LHCN-M2 (cell line): Measurements from ENCODE around the gene KMT5B. TPM values are rescaled to one million over a fixed set of nuclear protein-coding genes. Genes with fewer than 3 reads are reported as not detected.

Source experiments
- DNase-seq: peaks from one replicate; pipeline ENCODE4 v3.0.0-alpha.2; 2012; ENCODE audit warnings: low read depth
- total RNA-seq: library from RNA; depleted of rRNA; stranded (reverse); fragments of >200 nt; gene quantifications from 2 replicates; pipeline ENCODE4 v1.2.3, GENCODE V29; 2014

The KMT5B gene
- total RNA-seq, 1 experiment from 2014 or later, result 19.0 TPM

DNA sequence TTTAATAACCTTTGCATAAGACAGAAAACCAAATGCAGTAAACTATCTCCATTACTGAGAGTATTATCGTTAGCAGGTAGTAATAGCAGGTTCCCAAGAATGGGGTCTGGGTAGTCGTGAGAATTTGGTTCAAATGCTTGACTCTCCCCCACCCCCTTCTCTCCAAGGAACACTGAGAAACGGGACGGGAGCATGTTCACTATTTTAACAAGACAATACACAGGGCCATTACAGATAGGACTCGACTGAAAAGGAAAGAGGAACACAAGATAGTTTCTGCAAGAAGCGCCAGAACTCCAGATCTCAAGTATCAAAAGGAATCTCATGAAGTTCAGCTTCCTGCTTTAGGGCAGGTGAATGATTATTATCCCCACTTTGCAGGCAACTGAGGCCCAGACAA, 27.0 kb downstream of the KMT5B start:
- no peak for DNase-seq

GRCh38 chr11:68181719-68182451, 31.2 kb downstream of the KMT5B start:
- no peak for DNase-seq

- DNase-seq, result no peak
Measured at GRCh38 chr11:68179847-68180246, 33.2 kb downstream of the KMT5B start.

DNA sequence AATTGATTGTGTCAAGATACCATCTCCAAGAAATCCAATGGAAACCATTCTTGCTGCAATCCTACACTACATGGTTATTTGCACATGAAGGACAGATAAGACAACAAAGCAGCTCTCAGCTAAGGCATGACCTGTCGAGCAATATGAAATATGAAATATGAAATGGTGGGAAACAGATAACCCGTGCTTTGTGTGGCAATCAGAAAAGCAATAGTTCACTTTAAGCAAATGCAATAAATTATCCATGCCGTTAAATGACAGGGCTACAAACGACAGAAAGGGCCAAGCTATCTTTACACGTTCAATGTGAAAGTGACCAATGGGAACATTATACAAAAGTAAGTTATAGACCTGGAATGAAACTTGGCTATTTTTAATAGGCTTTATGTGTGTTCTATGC, 35.2 kb downstream of the KMT5B start:
- DNase-seq, result no peak

GRCh38 chr11:68173926-68174325, 39.2 kb downstream of the KMT5B start:
- DNase-seq, result no peak

- no peak for DNase-seq
Measured at GRCh38 chr11:68169442-68169841, 43.7 kb downstream of the KMT5B start.

GRCh38 chr11:68168694-68169093, 44.4 kb downstream of the KMT5B start:
- no peak for DNase-seq

DNA sequence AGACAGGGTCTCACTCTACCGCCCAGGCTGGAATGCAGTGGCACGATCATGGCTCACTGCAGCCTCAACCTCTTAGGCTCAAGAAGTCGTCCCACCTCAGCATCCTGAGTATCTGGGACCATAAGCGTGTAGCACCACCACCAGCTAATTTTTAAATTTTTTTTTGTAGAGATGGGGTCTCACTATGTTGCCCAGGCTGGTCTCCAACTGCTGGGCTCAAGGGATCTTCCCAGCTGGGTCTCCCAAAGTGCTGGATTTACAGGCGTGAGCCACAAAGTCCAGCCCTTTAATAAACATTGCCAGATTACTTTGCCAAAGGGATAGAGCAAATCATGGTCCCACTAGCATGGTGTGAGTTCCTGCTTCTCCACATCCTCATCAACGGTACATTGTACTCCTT, 45.6 kb downstream of the KMT5B start:
- no peak for DNase-seq

GRCh38 chr11:68166969-68167368, 46.1 kb downstream of the KMT5B start:
- DNase-seq, result no peak

GRCh38 chr11:68165601-68166000, 47.5 kb downstream of the KMT5B start:
- no peak for DNase-seq

DNA sequence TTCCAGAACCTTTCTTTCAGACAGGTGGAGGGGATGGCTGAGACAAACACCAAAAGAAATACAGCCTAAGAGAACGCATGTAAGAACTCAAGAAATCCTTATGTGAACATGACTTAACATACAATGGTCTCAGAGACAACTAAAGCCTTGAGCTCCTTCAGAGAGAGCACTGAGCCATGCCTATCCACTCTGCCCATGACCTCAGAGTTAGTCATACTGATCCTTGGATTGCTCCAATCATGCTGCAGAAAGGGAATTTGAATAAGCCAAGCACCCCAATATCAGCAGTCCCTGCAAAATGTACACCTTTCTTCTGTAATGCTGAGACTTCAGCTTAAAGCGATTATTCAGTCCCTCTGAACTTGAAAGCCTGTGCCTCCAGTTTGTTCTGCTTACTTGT, 48.7 kb downstream of the KMT5B start:
- DNase-seq, result peak; percentile 56

GRCh38 chr11:68163691-68164090, 49.4 kb downstream of the KMT5B start:
- no peak for DNase-seq

GRCh38 chr11:68160100-68160695, 52.9 kb downstream of the KMT5B start:
- peak; percentile 5 for DNase-seq

GRCh38 chr11:68159665-68160064, 53.4 kb downstream of the KMT5B start:
- DNase-seq, result no peak

GRCh38 chr11:68159161-68159560, 53.9 kb downstream of the KMT5B start:
- no peak for DNase-seq

DNA sequence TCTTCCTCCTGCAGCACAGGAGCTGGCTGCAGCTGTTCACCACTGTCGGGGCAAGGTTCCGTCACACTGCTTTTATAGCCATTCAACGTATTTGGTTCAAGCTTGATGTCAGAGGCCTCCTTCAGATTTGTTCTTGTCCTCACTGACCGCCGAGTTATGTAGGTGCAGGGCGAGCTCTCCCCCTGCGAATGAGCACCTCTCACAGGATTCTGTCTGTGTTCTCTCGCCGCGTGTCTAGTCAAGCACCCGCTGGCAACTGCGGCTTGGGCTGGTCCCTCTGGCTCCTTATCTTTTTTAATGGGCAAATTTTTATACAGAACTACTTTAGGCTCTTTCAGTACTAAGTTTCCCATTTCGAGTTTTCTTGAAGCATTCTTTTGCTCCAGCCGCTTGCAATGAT, 54.5 kb downstream of the KMT5B start:
- DNase-seq, result no peak

GRCh38 chr11:68153742-68154141, 59.4 kb downstream of the KMT5B start:
- DNase-seq, result no peak

DNA sequence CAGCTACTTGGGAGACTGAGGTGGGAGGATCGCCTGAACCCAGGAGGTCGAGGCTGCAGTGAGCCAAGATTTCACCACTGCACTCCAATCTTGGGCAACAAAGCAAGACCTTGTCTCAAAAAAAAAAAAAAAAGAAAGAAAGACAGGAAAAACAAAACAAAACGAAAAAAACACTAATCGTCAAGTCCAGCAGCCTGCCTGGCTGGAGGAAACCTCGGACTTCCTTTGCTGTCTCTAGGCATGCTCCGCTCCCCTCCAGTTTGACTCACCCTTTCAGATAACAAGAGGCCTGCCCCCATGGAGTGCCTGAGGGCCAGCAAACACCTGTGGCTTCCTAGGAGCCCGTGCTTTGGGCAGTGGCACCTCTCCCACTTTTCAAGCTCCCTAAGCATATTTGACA, 63.1 kb downstream of the KMT5B start:
- DNase-seq, result no peak

DNA sequence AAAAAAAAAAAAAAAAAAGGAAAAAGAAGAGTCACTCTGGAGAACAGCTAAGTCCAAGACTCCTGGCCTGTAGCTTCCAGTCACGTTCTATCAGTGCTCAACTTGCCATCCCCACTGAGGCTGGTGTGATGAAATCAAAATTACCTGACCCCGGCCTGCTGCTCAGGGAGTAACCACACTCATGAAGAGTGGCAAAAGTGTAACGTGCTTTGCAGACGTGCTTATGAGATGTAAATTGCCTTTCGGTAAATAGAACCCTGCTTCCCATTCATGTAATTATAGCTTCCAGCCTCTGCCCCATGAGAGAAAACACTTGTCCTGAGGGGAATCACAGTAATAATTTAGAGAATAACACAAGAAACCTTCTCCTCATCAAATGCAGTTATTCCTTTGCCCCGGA, 63.7 kb downstream of the KMT5B start:
- no peak for DNase-seq

DNA sequence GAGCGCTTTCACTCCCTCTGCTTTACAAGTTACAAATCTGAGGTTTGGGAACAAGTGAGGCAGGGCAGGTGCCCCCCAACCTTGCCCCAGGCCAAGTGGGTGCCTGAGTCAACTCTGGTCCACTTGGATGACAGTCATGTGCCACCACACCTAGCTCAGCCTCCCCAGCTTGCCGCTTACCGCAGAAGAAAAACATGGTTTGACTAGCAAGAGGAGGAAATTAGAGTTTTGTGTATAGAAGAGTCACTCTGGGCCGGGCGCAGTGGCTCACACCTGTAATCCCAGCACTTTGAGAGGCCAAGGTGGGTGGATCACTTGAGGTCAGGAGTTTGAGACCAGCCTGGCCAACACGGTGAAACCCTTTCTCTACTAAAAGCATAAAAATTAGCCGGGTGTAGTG, 64.2 kb downstream of the KMT5B start:
- no peak for DNase-seq

GRCh38 chr11:68148071-68148805, 64.9 kb downstream of the KMT5B start:
- DNase-seq, result no peak

DNA sequence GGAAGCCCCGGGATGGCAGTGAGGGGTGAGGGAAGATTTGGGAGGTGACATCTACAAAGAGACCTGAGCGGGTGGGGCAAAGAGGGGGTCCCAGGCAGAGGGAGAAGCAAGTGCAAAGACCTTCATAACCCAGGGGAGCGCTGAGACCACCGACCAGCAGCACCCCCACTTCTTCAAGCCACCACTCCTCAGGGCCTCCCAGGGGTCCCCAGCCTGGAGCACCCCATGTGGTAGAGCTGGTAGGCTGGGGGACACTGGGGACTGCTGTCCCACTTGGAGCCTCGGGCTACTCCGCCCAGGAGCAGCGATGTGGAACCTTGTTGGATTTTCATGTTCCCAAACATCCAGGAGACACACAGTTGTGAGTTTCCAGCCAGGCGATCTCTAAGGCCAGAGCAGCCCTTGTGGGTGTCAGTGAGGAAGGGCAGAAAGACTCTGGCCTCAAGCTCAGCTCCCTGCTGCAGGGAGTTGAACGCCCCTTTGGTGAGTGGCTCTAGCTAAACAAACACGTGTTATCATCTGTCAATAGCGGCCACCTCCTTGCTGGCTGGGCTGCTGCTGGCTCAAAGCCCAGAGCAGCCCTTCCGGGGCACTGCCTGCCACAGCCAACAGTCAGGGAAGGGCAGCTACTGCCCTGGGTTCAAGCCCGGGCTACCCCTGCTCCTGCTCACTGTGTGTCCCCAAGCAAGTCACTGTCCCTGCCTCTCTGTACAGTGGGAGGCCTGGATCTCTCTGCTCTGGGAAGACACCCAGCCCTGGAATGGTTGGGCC, 66.2 kb downstream of the KMT5B start:
- DNase-seq, result peak; percentile 36
